Colonic mucosa (tissue), 4 donors: ENCODE results near the gene C2orf76. TPM values are rescaled to one million over a fixed set of nuclear protein-coding genes. Genes with fewer than 3 reads are reported as not detected.
A peak's percentile ranks its signal among the peaks of the same experiment; 100 is the strongest.

Source experiments
- DNase-seq: peaks from one replicate; pipeline ENCODE4 v3.0.0-alpha.2; 2020
- H3K27ac ChIP-seq: fragments of 200-600 bp; one replicate; pipeline ENCODE4 v1.8.0; 2021
- H3K27me3 ChIP-seq: fragments of 200-600 bp; one replicate; pipeline ENCODE4 v1.8.0; 2021
- H3K36me3 ChIP-seq: fragments of 200-600 bp; one replicate; pipeline ENCODE4 v1.8.0; 2021
- H3K4me1 ChIP-seq: fragments of 200-600 bp; one replicate; pipeline ENCODE4 v1.8.0; 2021; ENCODE audit warnings: mild to moderate bottlenecking
- H3K4me3 ChIP-seq: fragments of 200-600 bp; one replicate; pipeline ENCODE4 v1.8.0; 2021
- H3K9ac ChIP-seq, 2 donors: one replicate each; pipeline ENCODE4 v1.7.0; 2013; ENCODE audit warnings: control low read depth in 2 of 2, low read depth in 2 of 2, low read length in 2 of 2
- H3K9me3 ChIP-seq: fragments of 200-600 bp; one replicate; pipeline ENCODE4 v1.8.0; 2021
- intact Hi-C: fragments of 100-400 bp; cut with DNase I; formaldehyde crosslinking; loops from one replicate; pipeline ENCODE4 v1.14.1; 2022
- total RNA-seq, 2 donors: library from RNA; stranded (reverse); fragmentation: NEBNext Ultra II Directional in 1 of 2; extraction: Animal tissue kit (Norgen Biotek cat#: 25700) in 1 of 2; gene quantifications; one replicate each; pipeline ENCODE4 v1.2.1, GENCODE V29; 2021
- TF ChIP-seq, protein P1 (sequence below): fragments of 200-600 bp; IDR thresholded peaks from one replicate; pipeline ENCODE4 v1.8.0; 2022; ENCODE audit warnings: antibody characterized with exemption, mild to moderate bottlenecking
- donor health status: healthy.
- donor health status: DM: no; HTN: no; CAD: no.
- donor health status: DM: no; HTN: no; CAD: no.

The C2orf76 gene
- total RNA-seq, 2 donors from 2014 or later, result 4.7 to 6.6 TPM

DNA sequence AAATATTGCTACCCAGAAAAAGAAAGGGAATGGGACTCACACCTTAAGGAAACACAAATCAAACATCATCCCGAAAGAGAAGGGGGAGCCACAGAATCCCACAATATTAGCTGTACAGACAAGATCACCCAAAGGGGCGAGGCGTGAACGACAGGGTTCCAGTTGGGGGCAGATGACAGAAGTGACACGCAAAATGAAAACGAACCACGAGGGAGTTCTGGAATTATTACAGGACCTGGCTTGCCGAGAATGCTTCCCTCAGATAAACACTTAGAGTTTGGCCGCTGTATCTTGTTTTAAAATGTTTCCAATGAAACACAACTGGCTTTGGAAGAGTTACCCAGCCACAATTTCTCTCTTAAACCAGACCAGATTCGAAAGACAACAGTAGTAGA, 60.4 kb downstream of the C2orf76 start:
- TF ChIP-seq, protein P1, sequence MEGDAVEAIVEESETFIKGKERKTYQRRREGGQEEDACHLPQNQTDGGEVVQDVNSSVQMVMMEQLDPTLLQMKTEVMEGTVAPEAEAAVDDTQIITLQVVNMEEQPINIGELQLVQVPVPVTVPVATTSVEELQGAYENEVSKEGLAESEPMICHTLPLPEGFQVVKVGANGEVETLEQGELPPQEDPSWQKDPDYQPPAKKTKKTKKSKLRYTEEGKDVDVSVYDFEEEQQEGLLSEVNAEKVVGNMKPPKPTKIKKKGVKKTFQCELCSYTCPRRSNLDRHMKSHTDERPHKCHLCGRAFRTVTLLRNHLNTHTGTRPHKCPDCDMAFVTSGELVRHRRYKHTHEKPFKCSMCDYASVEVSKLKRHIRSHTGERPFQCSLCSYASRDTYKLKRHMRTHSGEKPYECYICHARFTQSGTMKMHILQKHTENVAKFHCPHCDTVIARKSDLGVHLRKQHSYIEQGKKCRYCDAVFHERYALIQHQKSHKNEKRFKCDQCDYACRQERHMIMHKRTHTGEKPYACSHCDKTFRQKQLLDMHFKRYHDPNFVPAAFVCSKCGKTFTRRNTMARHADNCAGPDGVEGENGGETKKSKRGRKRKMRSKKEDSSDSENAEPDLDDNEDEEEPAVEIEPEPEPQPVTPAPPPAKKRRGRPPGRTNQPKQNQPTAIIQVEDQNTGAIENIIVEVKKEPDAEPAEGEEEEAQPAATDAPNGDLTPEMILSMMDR, result no peak
- no peak overlapping the region for H3K9ac ChIP-seq
- no peaks in the 10 kb centered on the region for H3K27me3 ChIP-seq
- H3K9me3 ChIP-seq, result no peaks in the 10 kb centered on the region
- DNase-seq, result no peak
- no peak overlapping the region for H3K27ac ChIP-seq
- H3K36me3 ChIP-seq, result no peaks in the 10 kb centered on the region
- no peak overlapping the region for H3K4me3 ChIP-seq
- no peaks in the 10 kb centered on the region for H3K4me1 ChIP-seq
- intact Hi-C loops, result no loop called here

DNA sequence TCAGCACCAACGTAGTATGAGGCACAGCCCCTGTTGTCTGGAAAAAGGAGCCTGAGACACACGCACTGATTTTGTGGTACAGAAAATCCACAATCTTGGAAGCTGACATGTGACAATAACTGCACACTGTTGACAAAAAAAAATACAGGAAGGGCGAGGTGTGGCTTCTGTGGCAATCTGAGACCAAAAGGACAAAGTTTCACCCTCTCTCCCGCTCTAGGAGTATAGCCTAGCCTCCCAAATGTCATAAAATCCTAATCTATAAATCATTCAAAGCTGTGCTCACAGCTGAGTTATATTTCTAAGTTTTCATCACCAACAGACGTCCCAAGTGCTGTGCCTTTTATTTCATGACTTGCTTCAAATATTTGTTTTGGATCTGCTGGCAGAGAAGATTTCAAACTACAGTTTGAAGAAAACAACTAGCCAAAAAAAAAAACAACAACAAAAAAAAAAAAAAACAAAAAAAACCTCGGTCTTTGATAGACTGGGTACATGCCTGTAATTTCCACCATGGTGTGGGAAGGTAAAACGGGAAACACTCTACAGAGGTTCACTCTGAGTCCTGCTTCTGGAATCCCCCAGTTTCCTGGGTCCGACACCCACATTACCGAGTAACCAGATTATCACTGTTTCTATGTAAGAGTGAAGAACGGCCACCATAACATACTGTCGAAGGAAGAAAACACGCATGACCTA, 61.0 kb downstream of the C2orf76 start:
- DNase-seq, result peak; percentile 58
- Histone ChIP-seq H3K4me1 (no peaks in the 10 kb centered on the region), H3K9me3 (no peaks in the 10 kb centered on the region), H3K27ac (no peak overlapping the region), H3K27me3 (no peaks in the 10 kb centered on the region), H3K9ac (peak overlapping the region in 1 of 2 donors; percentile 3), H3K4me3 (no peak overlapping the region), H3K36me3 (no peaks in the 10 kb centered on the region)
- intact Hi-C loops, result no loop called here
- TF ChIP-seq, protein P1, result no peak

DNA sequence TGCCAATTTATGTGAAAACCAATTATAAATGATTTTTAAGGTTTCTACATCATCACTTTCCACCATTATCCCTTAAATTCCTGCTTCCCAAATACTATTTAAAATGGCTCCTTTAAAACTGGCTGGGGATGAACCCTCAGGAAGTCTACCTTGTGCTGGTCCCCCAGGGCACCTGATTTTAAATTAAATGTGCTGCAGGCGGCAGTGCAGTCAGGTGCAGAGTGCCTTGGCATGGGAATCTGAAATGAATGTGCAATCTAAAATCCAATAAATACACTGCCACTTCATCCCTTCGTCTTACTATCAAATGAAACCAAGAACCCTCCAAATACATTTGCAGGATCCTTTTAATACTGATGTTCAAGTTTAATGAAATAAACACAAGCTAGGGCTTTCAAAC, 61.8 kb downstream of the C2orf76 start:
- Histone ChIP-seq H3K4me1 (no peaks in the 10 kb centered on the region), H3K27me3 (no peaks in the 10 kb centered on the region), H3K36me3 (no peaks in the 10 kb centered on the region), H3K27ac (no peak overlapping the region), H3K9me3 (no peaks in the 10 kb centered on the region), H3K9ac (no peak overlapping the region), H3K4me3 (no peak overlapping the region)
- no peak for DNase-seq
- TF ChIP-seq, protein P1, result no peak
- intact Hi-C loops, result no loop called here

DNA sequence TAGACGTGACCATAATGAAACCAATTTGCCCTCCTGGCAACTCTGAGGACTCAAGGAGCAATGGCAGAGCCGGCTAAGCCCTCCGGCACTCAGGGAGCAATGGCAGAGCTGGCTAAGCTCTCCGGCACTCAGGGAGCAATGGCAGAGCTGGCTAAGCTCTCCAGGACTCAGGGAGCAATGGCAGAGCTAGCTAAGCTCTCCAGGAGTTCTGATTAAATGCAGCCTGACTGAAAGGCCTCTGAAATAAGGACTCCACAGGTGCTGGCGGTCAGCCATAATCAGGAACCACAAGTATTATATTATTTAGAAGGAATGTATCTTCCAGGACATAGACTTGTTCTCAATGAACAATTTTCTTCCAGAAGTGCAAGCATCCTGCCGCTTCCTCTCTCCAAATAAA, 65.2 kb downstream of the C2orf76 start:
- Histone ChIP-seq H3K36me3 (no peaks in the 10 kb centered on the region), H3K4me1 (no peaks in the 10 kb centered on the region), H3K27me3 (no peaks in the 10 kb centered on the region), H3K4me3 (no peak overlapping the region), H3K9ac (no peak overlapping the region), H3K27ac (no peak overlapping the region), H3K9me3 (no peaks in the 10 kb centered on the region)
- no peak for DNase-seq
- intact Hi-C loops, result no loop called here
- TF ChIP-seq, protein P1, result no peak

DNA sequence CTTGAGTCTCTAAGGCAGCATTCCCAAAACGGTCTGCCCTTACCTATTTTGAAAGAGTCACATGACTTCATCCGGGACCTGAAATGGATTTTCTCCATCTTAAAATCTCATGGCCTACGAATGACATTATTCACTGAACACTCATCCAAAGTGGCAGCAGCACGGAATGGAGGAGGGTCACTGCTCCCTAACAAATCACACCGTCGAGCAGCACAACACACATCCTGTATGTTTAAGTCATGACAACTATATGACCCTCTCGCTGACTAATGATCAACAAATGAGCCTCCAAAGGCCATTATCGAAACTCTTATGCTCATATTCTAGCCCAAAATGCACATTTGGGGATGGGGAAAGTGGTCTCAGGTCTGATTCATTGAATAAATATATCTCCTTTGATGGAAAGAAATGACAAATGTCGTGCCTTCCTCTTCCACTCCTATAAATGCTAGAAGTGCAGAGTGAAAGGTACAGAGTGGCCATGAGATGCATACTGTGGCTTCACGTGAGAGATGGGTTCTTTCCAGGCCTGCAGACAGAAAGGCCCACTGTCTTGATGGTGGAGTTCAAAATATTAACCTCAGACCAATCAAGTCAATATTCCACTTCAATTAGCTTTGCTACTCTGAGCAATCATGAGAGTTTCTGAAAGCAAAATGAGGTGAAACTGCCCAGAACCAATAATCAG, 70.8 kb downstream of the C2orf76 start:
- no peak for DNase-seq
- Histone ChIP-seq H3K4me3 (no peak overlapping the region), H3K27me3 (no peaks in the 10 kb centered on the region), H3K36me3 (no peaks in the 10 kb centered on the region), H3K9me3 (no peaks in the 10 kb centered on the region), H3K4me1 (no peaks in the 10 kb centered on the region), H3K27ac (no peak overlapping the region), H3K9ac (no peak overlapping the region)
- intact Hi-C loops, result no loop called here
- TF ChIP-seq, protein P1, result no peak
